Measurements from ENCODE around the gene PATJ.
"Not testable (repeated sequence)": the region's sequence is repeated elsewhere in the genome, so short reads cannot be mapped to it uniquely, and the experiment has no call there.

The PATJ gene

DNA sequence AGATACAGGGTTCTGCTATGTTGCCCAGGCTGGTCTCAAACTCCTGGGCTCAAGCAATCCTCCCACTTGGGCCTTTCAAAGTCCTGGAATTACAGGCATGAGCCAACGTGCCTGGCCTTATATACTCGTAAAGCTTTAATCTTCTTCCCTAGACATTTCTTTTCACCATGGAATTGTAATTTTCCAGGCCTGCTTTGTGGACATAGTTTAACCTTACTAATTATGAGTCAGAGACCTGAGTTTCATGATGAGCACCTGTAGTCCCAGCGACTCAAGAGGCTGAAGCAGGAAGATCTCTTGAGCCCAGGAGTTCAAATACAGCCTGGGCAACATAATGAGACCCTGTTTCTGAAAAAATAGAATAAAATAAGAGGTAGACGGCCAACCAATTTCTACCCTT is 12.3 kb downstream of the PATJ start:
- H3K36me3 ChIP-seq (ENCODE audit: control insufficient read depth, insufficient read depth, low read length), result no peaks in the 10 kb centered on the region
- H3K9me3 ChIP-seq (ENCODE audit: control insufficient read depth, insufficient read depth, low read length), result no peaks in the 10 kb centered on the region
- peaks cover 8% of the 10 kb centered on the region for H3K4me1 ChIP-seq (ENCODE audit: control insufficient read depth, insufficient read depth, low read length)
- no peak overlapping the region for H3K9ac ChIP-seq (ENCODE audit: low read depth, low read length)
- H3K27me3 ChIP-seq (ENCODE audit: control insufficient read depth, insufficient read depth, low read length), result no peaks in the 10 kb centered on the region
- H3K4me3 ChIP-seq (ENCODE audit: low read depth, low read length), result no peak overlapping the region

DNA sequence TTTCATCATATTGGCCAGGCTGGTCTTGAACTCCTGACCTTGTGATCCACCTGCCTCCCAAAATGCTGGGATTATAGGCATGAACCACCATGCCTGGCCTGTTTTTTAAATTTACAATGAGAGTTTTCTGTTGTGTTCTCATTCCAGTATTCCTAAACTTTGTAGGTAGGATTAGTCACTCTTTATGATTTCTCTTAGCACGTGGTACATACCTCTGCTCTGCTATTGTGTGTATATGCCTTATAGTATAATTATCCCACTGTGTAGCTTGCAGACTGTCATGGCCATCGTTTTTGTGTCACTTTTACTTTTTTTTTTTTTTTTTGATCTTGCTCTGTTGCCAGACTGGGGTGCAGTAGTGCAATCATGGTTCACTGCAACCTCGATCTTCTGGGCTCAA is 14.5 kb downstream of the PATJ start:
- no peaks in the 10 kb centered on the region for H3K27me3 ChIP-seq (ENCODE audit: control insufficient read depth, insufficient read depth, low read length)
- no peaks in the 10 kb centered on the region for H3K9me3 ChIP-seq (ENCODE audit: control insufficient read depth, insufficient read depth, low read length)
- peaks cover 8% of the 10 kb centered on the region for H3K4me1 ChIP-seq (ENCODE audit: control insufficient read depth, insufficient read depth, low read length)
- H3K36me3 ChIP-seq (ENCODE audit: control insufficient read depth, insufficient read depth, low read length), result no peaks in the 10 kb centered on the region
- no peak overlapping the region for H3K9ac ChIP-seq (ENCODE audit: low read depth, low read length)
- H3K4me3 ChIP-seq (ENCODE audit: low read depth, low read length), result no peak overlapping the region

DNA sequence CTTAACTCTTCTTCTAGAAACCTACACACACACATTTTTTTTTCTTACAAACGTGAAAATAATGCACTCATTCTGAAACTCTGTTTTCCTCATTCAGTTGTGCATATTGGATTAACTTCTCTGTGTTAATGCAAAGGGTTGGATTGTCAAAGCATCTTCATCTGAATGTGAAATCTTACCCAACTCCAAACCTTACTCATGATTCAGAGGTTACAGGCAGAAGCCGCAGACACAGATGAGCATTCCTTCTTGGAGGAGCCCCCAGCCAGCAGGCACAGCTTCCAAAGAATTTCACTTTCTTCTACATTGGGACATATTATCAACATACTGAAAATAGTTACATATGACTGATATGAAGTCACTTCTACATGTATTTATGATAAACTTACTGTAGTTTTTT is 15.7 kb downstream of the PATJ start:
- Histone ChIP-seq H3K4me1 (ENCODE audit: control insufficient read depth, insufficient read depth, low read length) (peaks cover 7% of the 10 kb centered on the region), H3K9ac (ENCODE audit: low read depth, low read length) (no peak overlapping the region), H3K36me3 (ENCODE audit: control insufficient read depth, insufficient read depth, low read length) (no peaks in the 10 kb centered on the region), H3K27me3 (ENCODE audit: control insufficient read depth, insufficient read depth, low read length) (no peaks in the 10 kb centered on the region), H3K9me3 (ENCODE audit: control insufficient read depth, insufficient read depth, low read length) (no peaks in the 10 kb centered on the region), H3K4me3 (ENCODE audit: low read depth, low read length) (no peak overlapping the region)

DNA sequence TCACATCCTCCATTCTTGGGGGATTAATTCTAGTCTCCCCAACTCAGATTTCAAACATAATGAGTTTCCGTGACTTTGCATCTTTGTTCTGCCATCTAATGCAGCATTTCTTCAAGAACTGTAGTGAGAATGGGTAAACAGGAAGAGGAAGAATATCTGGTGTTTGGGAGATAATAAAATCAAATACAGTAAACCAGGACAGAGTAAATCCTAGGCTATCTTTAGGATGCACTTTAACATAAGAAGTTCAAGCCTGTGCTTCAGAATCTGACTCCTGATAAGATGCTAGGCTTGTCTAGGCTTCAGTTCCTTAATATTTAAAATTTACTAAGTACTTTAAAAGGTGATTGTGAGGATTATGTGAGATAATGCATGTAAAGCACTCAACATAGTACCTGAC is 27.9 kb downstream of the PATJ start:
- H3K9ac ChIP-seq (ENCODE audit: low read depth, low read length), result no peak overlapping the region
- H3K9me3 ChIP-seq (ENCODE audit: control insufficient read depth, insufficient read depth, low read length), result no peaks in the 10 kb centered on the region
- H3K36me3 ChIP-seq (ENCODE audit: control insufficient read depth, insufficient read depth, low read length), result no peaks in the 10 kb centered on the region
- H3K27me3 ChIP-seq (ENCODE audit: control insufficient read depth, insufficient read depth, low read length), result no peaks in the 10 kb centered on the region
- no peak overlapping the region for H3K4me3 ChIP-seq (ENCODE audit: low read depth, low read length)
- no peaks in the 10 kb centered on the region for H3K4me1 ChIP-seq (ENCODE audit: control insufficient read depth, insufficient read depth, low read length)

DNA sequence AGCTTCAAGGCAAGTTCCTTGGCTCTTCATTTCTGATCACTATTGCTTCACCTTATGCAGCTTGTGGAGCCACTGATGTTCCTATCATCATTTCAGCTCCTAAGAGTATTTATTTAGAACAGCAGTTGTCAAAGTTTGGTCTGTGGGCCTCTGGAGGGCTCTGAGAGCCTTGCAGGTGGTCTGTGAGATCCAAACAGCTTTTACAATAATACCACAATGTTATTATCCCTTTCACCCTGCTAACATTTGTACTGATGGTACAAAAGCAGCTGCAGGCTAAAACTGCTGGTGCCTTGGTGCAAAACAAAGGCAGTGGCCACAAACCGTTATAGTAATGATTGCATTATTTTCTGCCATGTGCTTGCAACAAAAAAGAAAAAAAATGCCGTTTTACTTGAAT is 33.8 kb downstream of the PATJ start:
- no peaks in the 10 kb centered on the region for H3K4me1 ChIP-seq (ENCODE audit: control insufficient read depth, insufficient read depth, low read length)
- no peaks in the 10 kb centered on the region for H3K36me3 ChIP-seq (ENCODE audit: control insufficient read depth, insufficient read depth, low read length)
- H3K9me3 ChIP-seq (ENCODE audit: control insufficient read depth, insufficient read depth, low read length), result no peaks in the 10 kb centered on the region
- no peak overlapping the region for H3K9ac ChIP-seq (ENCODE audit: low read depth, low read length)
- no peak overlapping the region for H3K4me3 ChIP-seq (ENCODE audit: low read depth, low read length)
- H3K27me3 ChIP-seq (ENCODE audit: control insufficient read depth, insufficient read depth, low read length), result no peaks in the 10 kb centered on the region

DNA sequence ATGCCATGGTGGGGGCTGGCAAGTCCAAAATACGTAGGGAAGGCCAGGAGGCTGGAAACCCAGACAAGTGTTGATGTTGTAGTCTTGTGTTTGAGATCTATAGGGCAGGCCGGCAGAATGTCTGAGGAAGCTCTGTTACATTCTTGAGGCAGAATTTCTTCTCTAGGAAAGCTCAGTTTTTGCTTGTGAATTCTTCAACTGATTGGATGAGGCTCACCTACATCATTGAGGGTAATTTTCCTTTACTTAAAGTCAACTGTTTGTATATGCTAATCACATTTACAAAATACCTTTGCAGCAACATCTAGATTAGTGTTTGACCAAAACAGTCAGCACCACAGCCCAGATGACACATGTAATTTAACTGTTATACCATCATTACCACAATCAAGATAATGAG is 37.0 kb downstream of the PATJ start:
- Histone ChIP-seq H3K9ac (ENCODE audit: low read depth, low read length) (no peak overlapping the region), H3K36me3 (ENCODE audit: control insufficient read depth, insufficient read depth, low read length) (no peaks in the 10 kb centered on the region), H3K4me1 (ENCODE audit: control insufficient read depth, insufficient read depth, low read length) (no peaks in the 10 kb centered on the region), H3K9me3 (ENCODE audit: control insufficient read depth, insufficient read depth, low read length) (no peaks in the 10 kb centered on the region), H3K27me3 (ENCODE audit: control insufficient read depth, insufficient read depth, low read length) (no peaks in the 10 kb centered on the region), H3K4me3 (ENCODE audit: low read depth, low read length) (no peak overlapping the region)

DNA sequence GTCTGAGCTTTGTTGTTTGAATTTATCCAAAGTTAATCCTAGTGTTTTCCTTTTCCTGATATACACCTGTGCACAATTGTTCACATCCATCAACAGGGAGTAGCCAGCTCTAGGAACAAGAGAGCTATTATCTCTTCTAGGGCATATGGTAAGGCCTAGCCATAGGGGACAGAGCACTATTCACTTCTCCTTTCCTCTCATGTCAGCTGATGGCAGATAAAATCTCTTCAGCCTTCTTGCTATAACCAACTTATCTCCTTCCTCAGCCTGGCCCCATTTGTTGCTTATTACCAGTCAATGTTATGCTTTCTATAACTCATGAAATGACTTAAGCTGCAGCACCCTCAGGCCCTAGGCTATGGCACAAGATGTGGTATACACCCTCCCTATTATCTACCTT is 38.9 kb downstream of the PATJ start:
- Histone ChIP-seq H3K9me3 (ENCODE audit: control insufficient read depth, insufficient read depth, low read length) (no peaks in the 10 kb centered on the region), H3K4me1 (ENCODE audit: control insufficient read depth, insufficient read depth, low read length) (no peaks in the 10 kb centered on the region), H3K9ac (ENCODE audit: low read depth, low read length) (no peak overlapping the region), H3K4me3 (ENCODE audit: low read depth, low read length) (no peak overlapping the region), H3K27me3 (ENCODE audit: control insufficient read depth, insufficient read depth, low read length) (no peaks in the 10 kb centered on the region), H3K36me3 (ENCODE audit: control insufficient read depth, insufficient read depth, low read length) (no peaks in the 10 kb centered on the region)

DNA sequence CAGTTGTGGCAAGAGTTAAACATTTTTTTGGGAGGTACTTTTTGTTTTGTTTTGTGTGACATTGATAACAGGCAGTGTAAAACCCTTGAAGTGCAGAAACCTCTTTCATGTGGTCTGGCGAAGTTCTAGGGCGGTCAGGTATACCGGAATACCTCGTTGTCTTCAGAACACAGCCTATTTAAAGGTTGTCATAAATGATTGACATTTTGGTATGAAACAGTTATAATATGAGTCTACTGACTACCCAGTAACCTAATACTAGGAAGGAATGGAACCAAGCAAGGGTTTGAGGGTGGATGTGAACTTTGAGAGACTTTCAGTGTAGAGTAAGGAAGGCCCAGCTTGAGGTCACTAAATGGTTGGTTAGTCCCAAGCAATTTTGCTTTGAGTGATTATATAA is 40.5 kb downstream of the PATJ start:
- H3K9ac ChIP-seq (ENCODE audit: low read depth, low read length), result no peak overlapping the region
- no peaks in the 10 kb centered on the region for H3K27me3 ChIP-seq (ENCODE audit: control insufficient read depth, insufficient read depth, low read length)
- H3K36me3 ChIP-seq (ENCODE audit: control insufficient read depth, insufficient read depth, low read length), result no peaks in the 10 kb centered on the region
- no peak overlapping the region for H3K4me3 ChIP-seq (ENCODE audit: low read depth, low read length)
- H3K9me3 ChIP-seq (ENCODE audit: control insufficient read depth, insufficient read depth, low read length), result no peaks in the 10 kb centered on the region
- no peaks in the 10 kb centered on the region for H3K4me1 ChIP-seq (ENCODE audit: control insufficient read depth, insufficient read depth, low read length)

DNA sequence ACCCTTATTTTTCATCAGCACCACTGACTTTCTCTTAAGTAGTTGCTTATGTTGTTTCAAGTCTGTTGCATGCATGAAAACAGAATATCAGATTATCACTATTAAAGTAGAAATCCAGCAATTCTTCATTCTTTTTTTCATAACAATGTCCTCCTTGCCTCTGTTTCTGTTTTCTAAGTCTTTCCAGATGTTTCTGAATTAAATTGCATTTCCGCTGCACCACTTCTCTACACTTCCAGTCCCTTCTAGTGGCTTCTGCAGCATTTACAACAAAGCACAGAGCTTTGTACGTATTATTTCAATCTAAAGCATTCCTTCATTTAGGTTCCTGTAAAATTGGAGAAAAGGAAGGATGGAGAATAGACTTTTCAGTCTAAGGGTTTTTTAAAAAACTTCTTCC is 42.4 kb downstream of the PATJ start:
- H3K9me3 ChIP-seq (ENCODE audit: control insufficient read depth, insufficient read depth, low read length), result no peaks in the 10 kb centered on the region
- no peaks in the 10 kb centered on the region for H3K36me3 ChIP-seq (ENCODE audit: control insufficient read depth, insufficient read depth, low read length)
- H3K4me1 ChIP-seq (ENCODE audit: control insufficient read depth, insufficient read depth, low read length), result no peaks in the 10 kb centered on the region
- H3K9ac ChIP-seq (ENCODE audit: low read depth, low read length), result no peak overlapping the region
- no peak overlapping the region for H3K4me3 ChIP-seq (ENCODE audit: low read depth, low read length)
- no peaks in the 10 kb centered on the region for H3K27me3 ChIP-seq (ENCODE audit: control insufficient read depth, insufficient read depth, low read length)

DNA sequence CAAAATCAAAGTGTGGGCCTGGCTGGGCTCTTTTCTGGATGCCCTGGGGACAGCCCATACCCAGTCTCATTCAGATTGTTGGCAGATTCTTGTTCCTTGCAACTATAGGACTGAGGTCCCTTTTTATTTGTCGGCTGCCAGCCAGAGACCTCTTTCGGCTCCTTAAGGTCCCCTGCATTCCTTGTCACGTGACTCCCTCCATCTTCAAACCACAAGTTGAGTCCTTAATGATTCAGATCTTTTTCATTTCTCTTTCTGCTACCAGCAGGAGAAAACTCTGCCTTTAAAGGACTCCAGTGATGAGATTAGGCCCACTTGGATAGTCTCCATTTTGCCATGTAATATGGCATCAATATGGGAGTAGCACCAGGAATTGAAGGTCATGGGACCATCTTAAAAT is 48.6 kb downstream of the PATJ start:
- Histone ChIP-seq H3K27me3 (ENCODE audit: control insufficient read depth, insufficient read depth, low read length) (no peaks in the 10 kb centered on the region), H3K4me3 (ENCODE audit: low read depth, low read length) (no peak overlapping the region), H3K9me3 (ENCODE audit: control insufficient read depth, insufficient read depth, low read length) (no peaks in the 10 kb centered on the region), H3K9ac (ENCODE audit: low read depth, low read length) (no peak overlapping the region), H3K36me3 (ENCODE audit: control insufficient read depth, insufficient read depth, low read length) (no peaks in the 10 kb centered on the region), H3K4me1 (ENCODE audit: control insufficient read depth, insufficient read depth, low read length) (no peaks in the 10 kb centered on the region)

DNA sequence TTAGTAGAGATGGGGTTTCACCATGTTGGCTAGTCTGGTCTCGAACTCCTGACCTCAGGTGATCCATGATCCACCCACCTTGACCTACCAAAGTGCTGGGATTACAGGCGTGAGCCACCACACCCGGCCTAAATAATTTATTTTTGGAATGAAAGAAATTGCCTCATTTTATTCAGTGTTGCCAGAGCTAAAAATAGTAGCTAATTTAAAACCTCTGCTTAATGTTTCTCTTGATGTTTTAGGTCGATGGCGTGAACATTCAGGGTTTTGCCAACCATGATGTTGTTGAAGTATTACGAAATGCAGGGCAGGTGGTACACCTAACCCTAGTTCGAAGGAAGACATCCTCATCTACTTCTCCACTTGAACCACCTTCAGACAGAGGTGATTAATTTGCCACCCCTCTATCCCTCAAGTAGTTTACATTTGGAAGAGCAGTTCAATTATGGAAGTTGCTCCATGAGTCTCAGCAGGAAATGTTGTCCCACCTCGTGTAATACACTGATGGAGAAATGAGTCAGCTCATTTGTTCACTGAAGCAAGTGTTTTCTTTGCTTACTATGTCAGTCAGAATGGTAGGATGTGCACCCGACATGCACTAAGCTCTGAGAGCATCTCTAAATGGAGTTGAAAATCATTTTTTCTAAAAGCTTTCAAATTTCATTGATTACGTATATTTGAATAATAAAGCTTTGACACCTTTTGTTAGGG is 54.9 kb downstream of the PATJ start:
- Histone ChIP-seq H3K9ac (ENCODE audit: low read depth, low read length) (no peak overlapping the region), H3K4me3 (ENCODE audit: low read depth, low read length) (no peak overlapping the region), H3K4me1 (ENCODE audit: control insufficient read depth, insufficient read depth, low read length) (no peaks in the 10 kb centered on the region), H3K36me3 (ENCODE audit: control insufficient read depth, insufficient read depth, low read length) (no peaks in the 10 kb centered on the region), H3K27me3 (ENCODE audit: control insufficient read depth, insufficient read depth, low read length) (no peaks in the 10 kb centered on the region), H3K9me3 (ENCODE audit: control insufficient read depth, insufficient read depth, low read length) (no peaks in the 10 kb centered on the region)

DNA sequence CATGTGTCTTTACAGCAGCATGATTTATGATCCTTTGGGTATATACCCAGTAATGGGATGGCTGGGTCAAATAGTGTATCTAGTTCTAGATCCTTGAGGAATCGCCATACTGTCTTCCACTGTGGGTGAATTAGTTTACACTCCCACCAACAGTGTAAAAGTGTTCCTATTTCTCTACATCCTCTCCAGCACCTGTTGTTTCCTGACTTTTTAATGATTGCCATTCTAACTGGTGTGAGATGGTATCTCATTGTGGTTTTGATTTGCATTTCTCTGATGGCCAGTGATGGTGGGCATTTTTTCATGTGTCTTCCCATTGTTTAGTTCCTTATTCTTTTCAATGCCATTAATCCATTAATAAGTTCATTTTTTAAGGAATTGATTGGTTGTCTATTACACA is 58.8 kb downstream of the PATJ start:
- not testable (repeated sequence) for H3K9ac ChIP-seq (ENCODE audit: low read depth, low read length); H3K4me1 ChIP-seq (ENCODE audit: control insufficient read depth, insufficient read depth, low read length); H3K9me3 ChIP-seq (ENCODE audit: control insufficient read depth, insufficient read depth, low read length); H3K36me3 ChIP-seq (ENCODE audit: control insufficient read depth, insufficient read depth, low read length); H3K4me3 ChIP-seq (ENCODE audit: low read depth, low read length); H3K27me3 ChIP-seq (ENCODE audit: control insufficient read depth, insufficient read depth, low read length)
